HL-60 (cell line): Measurements from ENCODE around the gene SPTB.

Experiments
- CTCF ChIP-seq: IDR thresholded peaks from one replicate; pipeline ENCODE4 v1.5.1; 2011; ENCODE audit warnings: low read length, control low read depth, inconsistent platforms; ENCODE audit not compliant: insufficient read depth
- GABPA ChIP-seq: IDR thresholded peaks from 2 replicates; pipeline ENCODE4 v1.6.1; 2012; ENCODE audit warnings: low read depth
- POLR2AphosphoS5 ChIP-seq: IDR thresholded peaks from 2 replicates; pipeline ENCODE4 v1.6.1; 2012; ENCODE audit warnings: low read depth
- REST ChIP-seq: IDR thresholded peaks from 2 replicates; pipeline ENCODE4 v1.6.1; 2012; ENCODE audit warnings: low read depth; ENCODE audit not compliant: insufficient replicate concordance

DNA sequence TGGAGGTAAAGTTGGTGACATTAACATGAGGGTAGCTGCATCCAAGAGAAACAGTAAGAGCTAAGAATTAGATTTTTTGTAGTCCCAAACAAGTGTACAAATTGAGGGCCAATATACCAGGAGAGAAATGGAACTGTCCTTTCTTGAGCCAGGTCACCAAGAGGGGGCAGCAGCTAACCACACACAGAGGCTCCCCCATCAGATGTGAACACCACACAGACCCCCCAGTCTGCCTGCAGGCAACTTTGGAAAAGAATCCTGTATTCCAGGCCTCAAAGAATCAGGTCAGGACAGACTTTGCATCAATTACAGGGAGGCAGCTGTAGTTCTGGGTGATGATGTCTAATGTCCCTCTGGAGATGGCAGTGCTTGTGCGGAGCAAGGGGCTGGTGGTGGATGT lies 77.9 kb downstream of the SPTB start:
- TF ChIP-seq CTCF (no peak), POLR2AphosphoS5 (no peak), REST (no peak), GABPA (no peak)
